Stimulated activated CD8-positive, alpha-beta memory T cell treated with anti-CD3 and anti-CD28 coated beads, Interleukin-7, amount 100 ng/mL, for 48 hours (primary cell): Measurements from ENCODE around the gene PRDX2.
"Not testable (repeated sequence)": the region's sequence is repeated elsewhere in the genome, so short reads cannot be mapped to it uniquely, and the experiment has no call there.

Source experiments
- DNase-seq, 2 donors: peaks; one replicate each; pipeline ENCODE4 v3.0.0-alpha.2; 2020; ENCODE audit warnings: low read depth in 1 of 2; ENCODE audit errors: extremely low read depth in 1 of 2

PRDX2 gene

GRCh38 chr19:12825254-12826131 lies 23.9 kb upstream of the PRDX2 start:
- no peak for DNase-seq

DNA sequence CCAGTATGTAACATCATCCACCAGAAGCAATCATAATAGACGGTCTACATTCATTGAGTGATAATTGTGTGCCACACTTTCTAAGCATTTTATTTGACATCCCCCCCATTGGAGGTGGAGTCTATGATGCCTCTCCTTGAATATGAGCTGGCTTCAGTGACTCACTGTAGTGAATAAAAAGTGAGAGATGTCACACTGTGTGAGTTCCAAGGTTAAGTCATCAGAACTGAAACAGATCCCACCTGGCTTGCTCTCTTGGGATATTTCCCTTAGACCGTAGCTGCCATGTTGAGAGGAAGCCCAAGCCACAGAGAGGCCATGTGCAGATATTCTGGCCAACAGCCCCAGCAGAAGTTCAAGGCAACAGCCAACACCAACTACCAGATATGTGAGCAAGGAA lies 20.2 kb upstream of the PRDX2 start:
- DNase-seq: no peak

DNA sequence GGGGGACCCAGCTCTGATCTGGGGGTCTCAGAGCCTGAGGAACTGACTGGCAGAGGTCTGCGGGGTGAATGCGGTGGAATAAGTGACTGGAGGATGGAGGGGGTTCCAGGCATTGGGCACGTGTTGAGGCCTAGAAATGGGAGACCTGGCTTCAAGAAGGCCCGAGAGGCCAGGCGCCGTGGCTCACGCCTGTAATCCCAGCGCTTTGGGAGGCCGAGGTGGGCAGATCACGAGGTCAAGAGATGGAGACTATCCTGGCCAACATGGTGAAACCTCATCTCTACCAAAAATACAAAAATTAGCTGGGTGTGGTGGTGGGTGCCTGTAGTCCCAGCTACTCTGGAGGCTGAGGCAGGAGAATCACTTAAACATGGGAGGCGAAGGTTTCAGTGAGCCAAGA lies 16.2 kb upstream of the PRDX2 start:
- not testable (repeated sequence) for DNase-seq

DNA sequence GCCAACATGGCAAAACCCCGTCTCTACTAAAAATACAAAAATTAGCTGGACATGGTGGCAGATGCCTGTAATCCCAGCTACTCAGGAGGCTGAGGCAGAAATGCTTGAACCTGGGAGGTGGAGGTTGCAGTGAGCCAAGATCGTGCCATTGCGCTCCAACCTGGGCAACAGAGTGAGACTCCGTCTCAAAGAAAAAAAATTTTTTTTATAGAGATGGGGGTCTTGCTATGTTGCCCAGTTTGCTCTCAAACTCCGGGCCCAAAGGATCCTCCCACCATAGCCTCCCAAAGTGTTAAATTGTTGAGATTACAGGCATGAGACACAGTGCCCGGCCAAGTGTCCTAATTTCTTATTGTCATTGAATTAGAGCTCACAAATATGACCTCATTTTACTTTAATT lies 15.6 kb upstream of the PRDX2 start:
- DNase-seq: not testable (repeated sequence)

GRCh38 chr19:12815088-12815487 lies 13.5 kb upstream of the PRDX2 start:
- DNase-seq: no peak

GRCh38 chr19:12806242-12807081 lies 4.9 kb upstream of the PRDX2 start, which contains the start of gene RNASEH2A:
Gene RNASEH2A (plus strand): TSS chr19:12806584. CDS start chr19:12806674, 90 bp downstream.
- DNase-seq: peak; percentile 77 to 78

GRCh38 chr19:12804051-12804450 lies 2.5 kb upstream of the PRDX2 start:
- no peak for DNase-seq

- DNase-seq: no peak
Observed at GRCh38 chr19:12802267-12803106, 887 bp upstream of the PRDX2 start.

GRCh38 chr19:12800923-12801465 lies 606 bp downstream of the PRDX2 start:
- DNase-seq: no peak

DNA sequence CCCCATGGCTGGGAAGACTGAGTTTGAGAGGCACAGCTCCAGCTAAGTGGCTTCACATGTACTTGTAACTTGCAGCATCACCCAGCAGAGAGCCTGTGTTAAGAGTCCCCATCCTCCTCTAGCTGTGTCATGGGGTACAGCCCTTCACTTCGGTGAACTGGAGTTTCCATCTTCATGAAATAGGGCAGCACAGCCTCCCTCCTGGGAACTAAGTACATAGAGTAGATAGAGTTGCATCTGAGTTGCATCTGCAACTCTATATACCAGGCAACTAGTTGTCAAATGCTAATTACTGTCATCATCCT lies 1.2 kb downstream of the PRDX2 start:
- DNase-seq: no peak

DNA sequence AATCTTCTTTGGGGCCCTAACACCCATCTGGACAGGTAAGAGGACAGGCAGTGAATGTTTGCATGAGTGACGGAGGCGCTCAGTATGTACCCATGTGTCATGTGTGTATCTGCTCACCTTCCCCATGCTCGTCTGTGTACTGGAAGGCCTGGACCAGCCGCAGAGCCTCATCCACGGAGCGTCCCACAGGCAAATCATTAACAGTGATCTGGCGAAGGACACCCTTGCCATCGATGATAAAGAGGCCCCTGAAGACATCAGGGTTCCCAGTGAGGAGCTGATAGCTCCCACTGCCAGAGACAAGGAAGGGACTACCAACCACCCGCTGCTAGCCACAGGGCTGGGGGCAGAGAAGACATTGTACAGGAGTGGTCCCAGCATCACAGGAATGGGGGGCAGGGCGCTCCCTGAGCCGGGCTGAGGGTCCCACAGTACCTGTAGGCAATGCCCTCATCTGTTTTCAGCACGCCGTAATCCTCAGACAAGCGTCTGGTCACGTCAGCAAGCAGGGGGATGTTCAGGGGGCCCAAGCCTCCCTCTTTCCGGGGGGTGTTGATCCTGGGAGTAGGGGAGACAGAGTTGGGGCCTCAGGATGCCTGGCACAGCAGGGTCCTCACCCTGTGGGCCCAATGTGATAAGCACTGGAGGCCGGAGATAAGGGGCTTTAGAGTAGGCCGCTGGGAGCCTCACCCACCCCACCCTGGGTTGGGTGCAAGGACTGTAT lies 1.7 kb downstream of the PRDX2 start:
- no peak for DNase-seq

DNA sequence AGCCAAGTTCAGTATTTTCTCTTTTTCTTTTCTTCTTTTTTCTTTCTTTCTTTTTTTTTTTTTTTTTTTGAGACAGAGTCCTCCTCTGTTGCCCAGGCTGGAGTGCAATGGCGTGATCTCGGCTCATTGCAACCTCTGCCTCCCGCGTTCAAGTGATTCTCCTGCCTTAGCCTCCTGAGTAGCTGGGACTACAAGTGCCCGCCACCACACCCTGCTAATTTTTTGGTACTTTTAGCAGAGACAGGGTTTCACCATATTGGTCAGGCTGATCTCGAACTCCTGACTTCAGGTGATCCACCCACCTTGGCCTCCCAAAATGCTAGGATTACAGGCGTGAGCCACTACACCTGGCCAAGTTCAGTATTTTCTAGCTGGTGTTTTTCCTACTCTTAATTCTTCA lies 4.0 kb downstream of the PRDX2 start:
- DNase-seq: not testable (repeated sequence)

DNA sequence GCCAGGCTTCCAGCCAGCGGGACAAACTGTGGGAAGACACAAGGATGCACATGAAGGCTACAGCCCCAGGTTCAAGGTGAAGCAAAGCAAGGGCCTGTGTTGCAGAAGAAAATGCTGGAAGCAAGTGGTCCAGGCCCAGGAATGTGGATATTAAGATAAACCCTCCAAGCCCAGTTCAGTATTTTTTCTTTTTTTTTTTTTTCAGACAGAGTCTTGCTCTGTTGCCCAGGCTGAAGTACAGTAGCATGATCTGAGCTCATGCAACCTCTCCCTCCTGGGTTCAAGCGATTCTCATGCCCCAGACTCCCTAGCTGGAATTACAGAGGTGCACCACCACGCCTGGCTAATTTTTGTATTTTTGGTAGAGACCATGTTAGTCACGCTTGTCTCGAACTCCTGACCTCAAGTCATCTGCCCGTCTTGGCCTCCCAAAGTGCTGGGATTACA lies 4.4 kb downstream of the PRDX2 start:
- DNase-seq: no peak

GRCh38 chr19:12796146-12797071 lies 5.2 kb downstream of the PRDX2 start:
- no peak for DNase-seq

DNA sequence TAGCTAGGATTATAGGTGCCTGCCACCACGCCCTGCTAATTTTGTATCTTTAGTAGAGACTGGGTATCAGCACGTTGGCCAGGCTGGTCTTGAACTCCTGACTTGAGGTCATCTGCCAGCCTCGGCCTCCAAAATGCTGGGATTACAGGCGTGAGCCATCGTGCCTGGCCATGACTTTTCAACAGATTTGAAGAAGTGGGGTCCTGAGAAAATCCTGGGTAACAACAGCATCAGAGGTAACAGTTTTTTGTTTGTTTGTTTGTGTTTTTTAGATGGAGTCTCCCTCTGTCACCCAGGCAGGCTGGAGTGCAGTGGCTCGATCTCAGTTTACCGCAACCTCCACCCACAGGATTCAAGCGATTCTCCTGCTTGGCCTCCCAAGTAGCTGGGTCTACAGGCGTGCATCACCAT lies 6.6 kb downstream of the PRDX2 start:
- no peak for DNase-seq

- DNase-seq: no peak
Observed at GRCh38 chr19:12794196-12794941, 7.2 kb downstream of the PRDX2 start.

GRCh38 chr19:12793290-12794195 lies 8.1 kb downstream of the PRDX2 start:
- DNase-seq: peak; percentile 88 to 93
